K562 (cell line): ENCODE data around the gene SNX15. TPM values are rescaled to one million over a fixed set of nuclear protein-coding genes. Genes with fewer than 3 reads are reported as not detected.

Experiments used
- GTF2F1 ChIP-seq: IDR thresholded peaks from 2 replicates; pipeline ENCODE4 v1.6.1; 2011; ENCODE audit warnings: low read depth, low read length, improper control_type of control experiment
- MYC ChIP-seq, 2 experiments: fragments of 250-450 bp in 1 of 2; sonication (Bioruptor Pico) in 1 of 2; IDR thresholded peaks; 2 replicates each; pipeline versions ENCODE4 v1.5.1 to v1.6.1; 2012 to 2021; ENCODE audit warnings: low read depth in 2 of 2, borderline replicate concordance in 1 of 2, improper control_type of control experiment in 1 of 2, low read length in 1 of 2, mild to moderate bottlenecking in 1 of 2, moderate library complexity in 1 of 2
- PCBP2 ChIP-seq: fragments of 200-400 bp; formaldehyde crosslinking; IDR thresholded peaks from 2 replicates; pipeline ENCODE4 v1.6.1; 2018; ENCODE audit warnings: low read length, low read depth, mild to moderate bottlenecking, moderate library complexity; ENCODE audit not compliant: poor library complexity, severe bottlenecking
- SMAD4 ChIP-seq: fragments of 250-450 bp; sonication (Bioruptor Pico); conservative IDR thresholded peaks from 2 replicates; pipeline ENCODE4 v1.8.0; 2021; ENCODE audit warnings: inconsistent platforms, mild to moderate bottlenecking, moderate library complexity
- XRCC3 ChIP-seq: fragments of 450-650 bp; IDR thresholded peaks from 2 replicates; pipeline ENCODE4 v1.6.1; 2017; ENCODE audit warnings: mild to moderate bottlenecking, moderate library complexity
- ZBTB33 ChIP-seq: sonication (generic); formaldehyde crosslinking; IDR thresholded peaks from 2 replicates; pipeline ENCODE4 v1.8.1; 2023; ENCODE audit warnings: mild to moderate bottlenecking, missing genetic modification reagents
- ZNF398 ChIP-seq: fragments of 250-450 bp; sonication (Bioruptor Pico); IDR thresholded peaks from 2 replicates; pipeline ENCODE4 v1.8.0; 2021; ENCODE audit warnings: moderate library complexity, mild to moderate bottlenecking, inconsistent platforms
- ZNF717 ChIP-seq: fragments of 250-450 bp; sonication (Bioruptor Pico); IDR thresholded peaks from 2 replicates; pipeline ENCODE4 v1.5.0; 2021
- polyA plus RNA-seq, 8 experiments: library from polyadenylated mRNA; depleted of rRNA in 4 of 8; stranded (reverse) in 5 of 8; unstranded in 3 of 8; fragments of >200 nt; fragmentation: Nextera tagmentation in 2 of 8; fragmentation: Illumina TruSeq in 1 of 8; extraction: Ambion mirVana in 2 of 8; extraction: Trizol in 1 of 8; gene quantifications; 2 replicates each; pipeline versions ENCODE4 v1.2.1 to v1.2.3, GENCODE V29; 2011 to 2014; ENCODE audit warnings: inconsistent platforms in 1 of 8, missing spikeins in 1 of 8
- total RNA-seq, 7 experiments: library from RNA; depleted of rRNA in 6 of 7; stranded (reverse); fragments of >200 nt in 6 of 7; fragmentation: Illumina TruSeq in 2 of 7; extraction: Trizol in 2 of 7; gene quantifications; 2 replicates each; pipeline versions ENCODE4 v1.2.1 to v1.2.3, GENCODE V29; 2011 to 2021; ENCODE audit warnings: low replicate concordance in 1 of 7
- TF ChIP-seq, protein P1 (sequence below), 2 experiments: fragments of 200-800 bp in 1 of 2; sonication (Bioruptor generic) in 1 of 2; sonication (generic) in 1 of 2; formaldehyde crosslinking in 1 of 2; IDR thresholded peaks in 1 of 2; conservative IDR thresholded peaks in 1 of 2; 2 replicates each; pipeline versions ENCODE4 v1.5.0 to v1.6.1; 2016 to 2020; ENCODE audit warnings: missing compliant biosample characterization in 1 of 2, missing genetic modification characterization in 1 of 2, missing genetic modification reagents in 1 of 2
- TF ChIP-seq, protein P2 (sequence below), 2 experiments: fragments of 450-650 bp in 1 of 2; sonication (generic) in 1 of 2; formaldehyde crosslinking in 1 of 2; IDR thresholded peaks; 2 replicates each; pipeline versions ENCODE4 v1.7.1 to v1.9.0; 2016 to 2022; ENCODE audit warnings: inconsistent platforms in 1 of 2, mild to moderate bottlenecking in 1 of 2, missing genetic modification reagents in 1 of 2

Gene SNX15
- total and polyA plus RNA-seq, 9 of the 15 experiments (the other 6 are each of a cell fraction or from before 2014, with no cell fraction given), result 1.8 to 27.8 (median 15.2) TPM

GRCh38 chr11:64990222-64990923 is 36.9 kb upstream of the SNX15 start (continued):
- TF ChIP-seq MYC (IDR thresholded peaks at IDR 0.05; ENCODE audit: low read depth, low read length) (peak; percentile 24; the same call in 1 of the 2 replicates), MYC (CRISPR knock-in tag; IDR thresholded peaks at IDR 0.05; ENCODE audit: borderline replicate concordance, low read depth) (no peak), XRCC3 (no peak), ZBTB33 (CRISPR knock-in tag) (no peak), GTF2F1 (no peak), PCBP2 (no peak), ZNF717 (no peak), ZNF398 (no peak), SMAD4 (peak; percentile 50; the same call in 1 of the 2 replicates)
- TF ChIP-seq, protein P1, sequence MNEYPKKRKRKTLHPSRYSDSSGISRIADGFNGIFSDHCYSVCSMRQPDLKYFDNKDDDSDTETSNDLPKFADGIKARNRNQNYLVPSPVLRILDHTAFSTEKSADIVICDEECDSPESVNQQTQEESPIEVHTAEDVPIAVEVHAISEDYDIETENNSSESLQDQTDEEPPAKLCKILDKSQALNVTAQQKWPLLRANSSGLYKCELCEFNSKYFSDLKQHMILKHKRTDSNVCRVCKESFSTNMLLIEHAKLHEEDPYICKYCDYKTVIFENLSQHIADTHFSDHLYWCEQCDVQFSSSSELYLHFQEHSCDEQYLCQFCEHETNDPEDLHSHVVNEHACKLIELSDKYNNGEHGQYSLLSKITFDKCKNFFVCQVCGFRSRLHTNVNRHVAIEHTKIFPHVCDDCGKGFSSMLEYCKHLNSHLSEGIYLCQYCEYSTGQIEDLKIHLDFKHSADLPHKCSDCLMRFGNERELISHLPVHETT (CRISPR knock-in tag; conservative IDR thresholded peaks at IDR 0.05 in 1 of 2, IDR thresholded peaks at IDR 0.05 in 1 of 2), result 0 out of 4 replicates have a peak, but pooled peaks of 1 of the 2 experiments have one; percentile 35
- TF ChIP-seq, protein P2, sequence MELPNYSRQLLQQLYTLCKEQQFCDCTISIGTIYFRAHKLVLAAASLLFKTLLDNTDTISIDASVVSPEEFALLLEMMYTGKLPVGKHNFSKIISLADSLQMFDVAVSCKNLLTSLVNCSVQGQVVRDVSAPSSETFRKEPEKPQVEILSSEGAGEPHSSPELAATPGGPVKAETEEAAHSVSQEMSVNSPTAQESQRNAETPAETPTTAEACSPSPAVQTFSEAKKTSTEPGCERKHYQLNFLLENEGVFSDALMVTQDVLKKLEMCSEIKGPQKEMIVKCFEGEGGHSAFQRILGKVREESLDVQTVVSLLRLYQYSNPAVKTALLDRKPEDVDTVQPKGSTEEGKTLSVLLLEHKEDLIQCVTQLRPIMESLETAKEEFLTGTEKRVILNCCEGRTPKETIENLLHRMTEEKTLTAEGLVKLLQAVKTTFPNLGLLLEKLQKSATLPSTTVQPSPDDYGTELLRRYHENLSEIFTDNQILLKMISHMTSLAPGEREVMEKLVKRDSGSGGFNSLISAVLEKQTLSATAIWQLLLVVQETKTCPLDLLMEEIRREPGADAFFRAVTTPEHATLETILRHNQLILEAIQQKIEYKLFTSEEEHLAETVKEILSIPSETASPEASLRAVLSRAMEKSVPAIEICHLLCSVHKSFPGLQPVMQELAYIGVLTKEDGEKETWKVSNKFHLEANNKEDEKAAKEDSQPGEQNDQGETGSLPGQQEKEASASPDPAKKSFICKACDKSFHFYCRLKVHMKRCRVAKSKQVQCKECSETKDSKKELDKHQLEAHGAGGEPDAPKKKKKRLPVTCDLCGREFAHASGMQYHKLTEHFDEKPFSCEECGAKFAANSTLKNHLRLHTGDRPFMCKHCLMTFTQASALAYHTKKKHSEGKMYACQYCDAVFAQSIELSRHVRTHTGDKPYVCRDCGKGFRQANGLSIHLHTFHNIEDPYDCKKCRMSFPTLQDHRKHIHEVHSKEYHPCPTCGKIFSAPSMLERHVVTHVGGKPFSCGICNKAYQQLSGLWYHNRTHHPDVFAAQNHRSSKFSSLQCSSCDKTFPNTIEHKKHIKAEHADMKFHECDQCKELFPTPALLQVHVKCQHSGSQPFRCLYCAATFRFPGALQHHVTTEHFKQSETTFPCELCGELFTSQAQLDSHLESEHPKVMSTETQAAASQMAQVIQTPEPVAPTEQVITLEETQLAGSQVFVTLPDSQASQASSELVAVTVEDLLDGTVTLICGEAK (IDR thresholded peaks at IDR 0.05), result peak; percentile 75
- TF ChIP-seq, protein P2 (CRISPR knock-in tag; IDR thresholded peaks at IDR 0.05), result no peak
